Measurements from ENCODE around the gene MGAT4B.

GRCh38 chr5:179841621-179842020 is 35.0 kb upstream of the MGAT4B start:
- TF ChIP-seq, protein P1, sequence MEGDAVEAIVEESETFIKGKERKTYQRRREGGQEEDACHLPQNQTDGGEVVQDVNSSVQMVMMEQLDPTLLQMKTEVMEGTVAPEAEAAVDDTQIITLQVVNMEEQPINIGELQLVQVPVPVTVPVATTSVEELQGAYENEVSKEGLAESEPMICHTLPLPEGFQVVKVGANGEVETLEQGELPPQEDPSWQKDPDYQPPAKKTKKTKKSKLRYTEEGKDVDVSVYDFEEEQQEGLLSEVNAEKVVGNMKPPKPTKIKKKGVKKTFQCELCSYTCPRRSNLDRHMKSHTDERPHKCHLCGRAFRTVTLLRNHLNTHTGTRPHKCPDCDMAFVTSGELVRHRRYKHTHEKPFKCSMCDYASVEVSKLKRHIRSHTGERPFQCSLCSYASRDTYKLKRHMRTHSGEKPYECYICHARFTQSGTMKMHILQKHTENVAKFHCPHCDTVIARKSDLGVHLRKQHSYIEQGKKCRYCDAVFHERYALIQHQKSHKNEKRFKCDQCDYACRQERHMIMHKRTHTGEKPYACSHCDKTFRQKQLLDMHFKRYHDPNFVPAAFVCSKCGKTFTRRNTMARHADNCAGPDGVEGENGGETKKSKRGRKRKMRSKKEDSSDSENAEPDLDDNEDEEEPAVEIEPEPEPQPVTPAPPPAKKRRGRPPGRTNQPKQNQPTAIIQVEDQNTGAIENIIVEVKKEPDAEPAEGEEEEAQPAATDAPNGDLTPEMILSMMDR (IDR thresholded peaks at IDR 0.05): no peak
- TF ChIP-seq POLR2A (IDR thresholded peaks at IDR 0.05): no peak
